Measurements from ENCODE around the gene MMP23B.

The MMP23B gene

DNA sequence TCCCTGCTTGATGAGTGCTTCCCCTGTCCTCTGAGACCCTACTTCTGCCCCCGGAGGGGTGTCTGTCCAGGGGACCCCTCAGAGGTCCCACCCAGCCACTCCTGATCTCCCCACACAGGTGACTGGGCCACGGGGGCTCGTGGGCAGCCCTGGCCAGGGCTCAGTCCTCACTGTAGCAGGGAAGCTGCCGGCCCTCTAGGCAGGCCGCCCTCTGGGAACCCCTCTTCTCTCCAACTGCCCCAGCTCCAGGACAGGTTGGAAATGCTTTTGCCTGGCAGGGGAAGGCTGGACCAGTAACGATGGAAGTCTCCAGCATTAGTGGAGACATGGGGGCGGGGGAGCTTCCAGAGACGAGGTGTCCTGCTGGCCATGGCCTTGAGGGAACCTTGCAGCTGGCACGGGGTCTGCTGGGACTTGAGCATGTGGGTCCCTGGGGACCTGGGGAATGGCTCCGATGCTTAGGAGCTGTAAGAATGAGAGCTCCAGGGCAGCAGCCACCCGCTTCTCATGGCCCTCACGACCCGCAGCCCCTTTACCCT is 28.9 kb upstream of the MMP23B start:
- H3K79me1 ChIP-seq (ENCODE audit: low read length): no peaks in the 10 kb centered on the region

DNA sequence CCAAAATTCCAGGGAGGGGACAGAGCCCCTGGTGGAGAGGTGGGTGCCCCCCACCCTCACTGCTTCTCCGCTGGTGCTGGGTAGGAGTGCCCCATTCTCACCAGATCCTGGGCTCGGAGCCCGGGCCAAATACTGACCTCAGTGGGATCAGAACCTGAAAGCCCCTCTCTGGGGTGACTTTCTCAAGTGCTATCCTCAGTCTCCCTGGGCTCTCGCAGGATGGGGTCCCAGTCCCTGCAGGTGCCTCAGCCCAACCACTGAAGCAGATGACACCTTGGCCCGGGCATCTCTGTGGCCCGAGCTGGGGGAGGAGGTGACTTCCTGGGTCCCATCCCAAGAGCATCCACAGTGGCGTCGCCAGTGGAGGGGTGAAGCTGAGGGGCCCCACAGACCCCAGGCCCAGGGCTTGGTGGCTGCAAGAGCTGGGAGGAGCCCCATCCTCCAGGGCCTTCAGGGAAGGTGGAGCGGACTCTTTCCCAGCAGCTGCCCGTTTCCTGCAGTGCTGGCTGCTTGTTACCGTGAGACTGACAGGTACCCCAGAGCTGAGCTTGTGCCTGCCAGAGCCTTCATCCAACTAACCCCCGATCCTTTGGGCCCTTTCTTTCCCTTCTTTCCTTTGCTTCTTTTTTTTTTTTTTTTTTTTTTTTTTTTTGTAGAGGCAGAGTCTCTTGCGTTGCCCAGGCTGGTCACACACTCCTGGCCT is 28.2 kb upstream of the MMP23B start:
- Histone ChIP-seq H2BK5ac (ENCODE audit: low read depth, low read length, poor library complexity) (no peak overlapping the region), H3K4me1 (ENCODE audit: control insufficient read depth in 1 of 2, insufficient read depth in 2 of 2, low read length in 2 of 2) (peaks cover 9% of the 10 kb centered on the region in 2 experiments), H3K14ac (ENCODE audit: low read length) (no peak overlapping the region)

More for the DNA sequence above, 28.9 kb upstream of the MMP23B start:
- Histone ChIP-seq H2BK5ac (ENCODE audit: low read depth, low read length, poor library complexity) (no peak overlapping the region), H2BK12ac (ENCODE audit: low read length) (no peak overlapping the region), H3K27me3 (ENCODE audit: insufficient read depth, low read length) (peaks cover 26% of the 10 kb centered on the region), H2AFZ (ENCODE audit: insufficient read depth, low read length, poor library complexity) (no peak overlapping the region), H3K9me3 (ENCODE audit: insufficient read depth, low read depth, low read length) (peaks cover 11% of the 10 kb centered on the region), H4K91ac (ENCODE audit: low read depth, low read length) (no peak overlapping the region), H3K4me3 (ENCODE audit: low read depth, low read length) (no peak overlapping the region), H4K8ac (ENCODE audit: low read depth, low read length) (no peak overlapping the region), H3K9ac (ENCODE audit: low read length) (no peak overlapping the region), H3K79me2 (ENCODE audit: control insufficient read depth, insufficient read depth, low read length, poor library complexity) (no peaks in the 10 kb centered on the region), H3K23ac (ENCODE audit: low read length) (no peak overlapping the region), H3K4me2 (ENCODE audit: low read length) (no peak overlapping the region), H3K14ac (ENCODE audit: low read length) (no peak overlapping the region), H3K36me3 (ENCODE audit: control insufficient read depth in 1 of 2, insufficient read depth in 2 of 2, low read length in 2 of 2) (no peaks in the 10 kb centered on the region), H3K27ac (ENCODE audit: low read depth, low read length) (no peak overlapping the region), H2AK5ac (ENCODE audit: low read length) (no peak overlapping the region), H2BK120ac (ENCODE audit: insufficient read depth, low read length, poor library complexity) (no peak overlapping the region), H3K4ac (ENCODE audit: low read depth, low read length) (no peak overlapping the region), H3K18ac (ENCODE audit: low read length) (no peak overlapping the region), H3K4me1 (ENCODE audit: control insufficient read depth in 1 of 2, insufficient read depth in 2 of 2, low read length in 2 of 2) (peaks cover 9% of the 10 kb centered on the region in 2 experiments), H4K12ac (ENCODE audit: low read depth, low read length) (no peak overlapping the region)
- no CpG with 5 or more reads among the region's 13 CpGs for WGBS (ENCODE audit: extremely low coverage, insufficient coverage, insufficient read length)
- DNase-seq: no peak

DNA sequence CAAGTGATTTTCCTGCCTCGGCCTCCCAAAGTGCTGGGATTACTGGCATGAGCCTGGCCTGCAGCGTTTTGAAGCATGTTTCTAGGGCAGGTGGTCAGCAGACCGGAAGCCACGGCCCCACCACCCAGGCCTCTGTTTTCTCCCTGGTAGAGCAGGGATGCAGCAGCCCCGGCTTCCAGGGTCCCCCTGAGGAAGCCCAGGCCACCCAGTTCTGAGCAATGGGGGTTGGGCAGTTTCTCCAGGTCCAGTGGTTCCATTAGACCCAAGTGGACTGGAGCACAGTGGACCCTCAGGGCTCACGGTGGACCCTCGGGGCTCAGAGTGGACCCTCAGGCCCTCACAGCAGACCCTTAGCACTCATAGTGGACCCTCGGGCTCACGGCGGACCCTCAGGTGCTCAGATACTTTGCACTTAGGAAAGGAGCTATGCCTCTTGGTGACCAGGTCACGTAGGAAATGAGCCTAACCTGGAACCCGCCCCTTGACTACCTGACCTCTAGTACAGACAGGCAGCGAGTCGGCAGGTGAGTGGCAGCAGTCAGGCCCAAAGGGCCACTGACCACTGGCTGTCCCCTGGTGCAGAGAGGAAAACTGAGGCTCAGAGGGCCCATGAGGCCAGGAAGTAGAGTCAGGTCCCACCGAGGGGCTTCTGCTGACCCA is 27.5 kb upstream of the MMP23B start:
- Histone ChIP-seq H3K27me3 (ENCODE audit: insufficient read depth, low read length) (peaks cover 15% of the 10 kb centered on the region), H3K36me3 (ENCODE audit: control insufficient read depth in 1 of 2, insufficient read depth in 2 of 2, low read length in 2 of 2) (no peaks in the 10 kb centered on the region), H2BK12ac (ENCODE audit: low read length) (no peak overlapping the region), H2AK5ac (ENCODE audit: low read length) (no peak overlapping the region), H3K18ac (ENCODE audit: low read length) (no peak overlapping the region), H3K9me3 (ENCODE audit: insufficient read depth, low read depth, low read length) (peaks cover 7% of the 10 kb centered on the region), H2BK120ac (ENCODE audit: insufficient read depth, low read length, poor library complexity) (no peak overlapping the region), H4K12ac (ENCODE audit: low read depth, low read length) (no peak overlapping the region), H3K4me3 (ENCODE audit: low read depth, low read length) (no peak overlapping the region), H3K4ac (ENCODE audit: low read depth, low read length) (no peak overlapping the region), H3K23ac (ENCODE audit: low read length) (no peak overlapping the region), H2AFZ (ENCODE audit: insufficient read depth, low read length, poor library complexity) (no peak overlapping the region), H3K9ac (ENCODE audit: low read length) (no peak overlapping the region), H4K91ac (ENCODE audit: low read depth, low read length) (no peak overlapping the region), H3K79me1 (ENCODE audit: low read length) (no peaks in the 10 kb centered on the region), H4K8ac (ENCODE audit: low read depth, low read length) (no peak overlapping the region), H3K14ac (ENCODE audit: low read length) (no peak overlapping the region), H3K79me2 (ENCODE audit: control insufficient read depth, insufficient read depth, low read length, poor library complexity) (no peaks in the 10 kb centered on the region), H3K27ac (ENCODE audit: low read depth, low read length) (no peak overlapping the region), H3K4me1 (ENCODE audit: control insufficient read depth in 1 of 2, insufficient read depth in 2 of 2, low read length in 2 of 2) (peaks cover 5 to 6% of the 10 kb centered on the region in 2 experiments), H2BK5ac (ENCODE audit: low read depth, low read length, poor library complexity) (no peak overlapping the region), H3K4me2 (ENCODE audit: low read length) (no peak overlapping the region)
- DNase-seq: no peak
- WGBS (ENCODE audit: extremely low coverage, insufficient coverage, insufficient read length): no CpG with 5 or more reads among the region's 15 CpGs

More for the DNA sequence above, 28.2 kb upstream of the MMP23B start:
- Histone ChIP-seq H3K79me1 (ENCODE audit: low read length) (no peaks in the 10 kb centered on the region), H2AFZ (ENCODE audit: insufficient read depth, low read length, poor library complexity) (no peak overlapping the region), H4K91ac (ENCODE audit: low read depth, low read length) (no peak overlapping the region), H3K9ac (ENCODE audit: low read length) (no peak overlapping the region), H3K4me2 (ENCODE audit: low read length) (no peak overlapping the region), H2BK12ac (ENCODE audit: low read length) (no peak overlapping the region), H3K36me3 (ENCODE audit: control insufficient read depth in 1 of 2, insufficient read depth in 2 of 2, low read length in 2 of 2) (no peaks in the 10 kb centered on the region), H3K4ac (ENCODE audit: low read depth, low read length) (no peak overlapping the region), H2BK120ac (ENCODE audit: insufficient read depth, low read length, poor library complexity) (no peak overlapping the region), H3K23ac (ENCODE audit: low read length) (no peak overlapping the region), H3K18ac (ENCODE audit: low read length) (no peak overlapping the region), H3K9me3 (ENCODE audit: insufficient read depth, low read depth, low read length) (peaks cover 11% of the 10 kb centered on the region), H3K27ac (ENCODE audit: low read depth, low read length) (no peak overlapping the region), H4K12ac (ENCODE audit: low read depth, low read length) (no peak overlapping the region), H2AK5ac (ENCODE audit: low read length) (no peak overlapping the region), H4K8ac (ENCODE audit: low read depth, low read length) (no peak overlapping the region), H3K79me2 (ENCODE audit: control insufficient read depth, insufficient read depth, low read length, poor library complexity) (no peaks in the 10 kb centered on the region), H3K4me3 (ENCODE audit: low read depth, low read length) (no peak overlapping the region), H3K27me3 (ENCODE audit: insufficient read depth, low read length) (peaks cover 22% of the 10 kb centered on the region)
- no peak for DNase-seq
- no CpG with 5 or more reads among the region's 13 CpGs for WGBS (ENCODE audit: extremely low coverage, insufficient coverage, insufficient read length)

DNA sequence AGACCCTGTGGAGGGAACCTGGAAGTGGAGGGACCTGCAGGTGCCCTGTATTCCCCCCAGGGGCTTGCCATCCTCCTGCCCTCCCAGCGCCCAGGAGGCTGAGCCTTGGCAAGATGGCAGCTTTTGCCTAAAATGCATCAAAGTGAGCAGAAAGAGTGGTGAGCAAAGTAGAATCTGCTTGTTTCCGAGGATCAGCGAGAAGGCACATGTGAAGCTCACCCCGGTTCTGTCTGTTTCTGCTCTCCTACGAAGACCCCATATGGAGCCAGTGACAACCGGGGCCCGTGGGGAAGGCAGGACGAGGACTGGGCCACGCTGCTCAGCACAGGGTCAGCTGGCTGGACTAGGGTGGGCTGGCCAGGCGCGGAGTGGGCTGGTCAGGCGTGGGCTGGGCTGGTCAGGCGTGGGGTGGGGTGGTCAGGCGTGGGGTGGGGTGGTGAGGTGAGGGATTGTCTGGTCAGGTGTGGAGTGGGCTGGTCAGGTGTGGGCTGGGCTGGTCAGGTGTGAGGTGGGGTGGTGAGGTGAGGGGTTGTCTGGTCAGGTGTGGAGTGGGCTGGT is 26.9 kb upstream of the MMP23B start:
- no peak for DNase-seq
- no peak overlapping the region for H2AFZ ChIP-seq (ENCODE audit: insufficient read depth, low read length, poor library complexity)
- no peak overlapping the region for H3K14ac ChIP-seq (ENCODE audit: low read length)
- H3K79me1 ChIP-seq (ENCODE audit: low read length): no peaks in the 10 kb centered on the region
- H2AK5ac ChIP-seq (ENCODE audit: low read length): no peak overlapping the region
- H2BK12ac ChIP-seq (ENCODE audit: low read length): no peak overlapping the region
- H3K4me2 ChIP-seq (ENCODE audit: low read length): no peak overlapping the region
- H3K36me3 ChIP-seq (ENCODE audit: control insufficient read depth in 1 of 2, insufficient read depth in 2 of 2, low read length in 2 of 2): no peaks in the 10 kb centered on the region
- no peak overlapping the region for H4K91ac ChIP-seq (ENCODE audit: low read depth, low read length)
- no peak overlapping the region for H3K9ac ChIP-seq (ENCODE audit: low read length)
- no peak overlapping the region for H2BK120ac ChIP-seq (ENCODE audit: insufficient read depth, low read length, poor library complexity)
- no CpG with 5 or more reads among the region's 14 CpGs for WGBS (ENCODE audit: extremely low coverage, insufficient coverage, insufficient read length)
- no peak overlapping the region for H3K18ac ChIP-seq (ENCODE audit: low read length)
- no peak overlapping the region for H3K27ac ChIP-seq (ENCODE audit: low read depth, low read length)
- H3K4me3 ChIP-seq (ENCODE audit: low read depth, low read length): no peak overlapping the region
- H4K12ac ChIP-seq (ENCODE audit: low read depth, low read length): no peak overlapping the region
- H3K79me2 ChIP-seq (ENCODE audit: control insufficient read depth, insufficient read depth, low read length, poor library complexity): no peaks in the 10 kb centered on the region
- H3K4me1 ChIP-seq (ENCODE audit: control insufficient read depth in 1 of 2, insufficient read depth in 2 of 2, low read length in 2 of 2): peaks cover 4 to 5% of the 10 kb centered on the region in 2 experiments
- H3K23ac ChIP-seq (ENCODE audit: low read length): no peak overlapping the region
- peaks cover 7% of the 10 kb centered on the region for H3K9me3 ChIP-seq (ENCODE audit: insufficient read depth, low read depth, low read length)
- no peak overlapping the region for H3K4ac ChIP-seq (ENCODE audit: low read depth, low read length)
- no peak overlapping the region for H4K8ac ChIP-seq (ENCODE audit: low read depth, low read length)
- H2BK5ac ChIP-seq (ENCODE audit: low read depth, low read length, poor library complexity): no peak overlapping the region
- H3K27me3 ChIP-seq (ENCODE audit: insufficient read depth, low read length): peaks cover 13% of the 10 kb centered on the region

Measured in trophoblast cell (in vitro differentiated cells and primary cell).